ENCODE measurements around the gene KIF14.
"Not testable (repeated sequence)": the region's sequence is repeated elsewhere in the genome, so short reads cannot be mapped to it uniquely, and the experiment has no call there.

Gene KIF14

GRCh38 chr1:200630515-200630899 is 10.0 kb upstream of the KIF14 start:
- DNase-seq = not testable (repeated sequence)

- no peak for DNase-seq
These were observed 9.4 kb upstream of the KIF14 start for GRCh38 chr1:200629876-200630514.

GRCh38 chr1:200628223-200628881 is 7.8 kb upstream of the KIF14 start:
- no peak for DNase-seq

GRCh38 chr1:200627575-200628222 is 7.1 kb upstream of the KIF14 start:
- no peak for DNase-seq

GRCh38 chr1:200626853-200627534 is 6.4 kb upstream of the KIF14 start:
- no peak for DNase-seq

GRCh38 chr1:200625381-200625824 is 4.9 kb upstream of the KIF14 start:
- DNase-seq = no peak

GRCh38 chr1:200624679-200625335 is 4.3 kb upstream of the KIF14 start:
- DNase-seq = no peak

- DNase-seq = no peak
These were observed 668 bp downstream of the KIF14 start for GRCh38 chr1:200619894-200620272.

- DNase-seq = no peak
These were observed 9.7 kb downstream of the KIF14 start for GRCh38 chr1:200610846-200611245.

- no peak for DNase-seq
These were observed 17.9 kb downstream of the KIF14 start for GRCh38 chr1:200602632-200603031.

GRCh38 chr1:200590001-200590400 is 30.6 kb downstream of the KIF14 start:
- no peak for DNase-seq

GRCh38 chr1:200588698-200589097 is 31.9 kb downstream of the KIF14 start:
- DNase-seq = peak; percentile 71 to 72

GRCh38 chr1:200564319-200564718 is 56.2 kb downstream of the KIF14 start:
- no peak for DNase-seq

GRCh38 chr1:200561856-200562214 is 58.7 kb downstream of the KIF14 start:
- peak in 1 of 2 experiments; percentile 12 for DNase-seq

- DNase-seq = peak; percentile 69 to 87
These were observed 61.6 kb downstream of the KIF14 start for GRCh38 chr1:200558866-200559459.

GRCh38 chr1:200556002-200556401 is 64.5 kb downstream of the KIF14 start:
- DNase-seq = peak; percentile 2 to 7

- not testable (repeated sequence) for DNase-seq
These were observed 67.8 kb downstream of the KIF14 start for GRCh38 chr1:200552737-200553136.

- no peak for DNase-seq
These were observed 70.2 kb downstream of the KIF14 start for GRCh38 chr1:200550367-200550766.

GRCh38 chr1:200547386-200547785 is 73.2 kb downstream of the KIF14 start:
- DNase-seq = peak in 1 of 2 experiments; percentile 18

GRCh38 chr1:200546577-200546976 is 74.0 kb downstream of the KIF14 start:
- DNase-seq = no peak

- no peak for DNase-seq
These were observed 78.4 kb downstream of the KIF14 start for GRCh38 chr1:200542162-200542561.

GRCh38 chr1:200540281-200540680 is 80.3 kb downstream of the KIF14 start:
- DNase-seq = no peak

- DNase-seq = no peak
These were observed 82.4 kb downstream of the KIF14 start for GRCh38 chr1:200538179-200538578.
